B cell (primary cell): ENCODE data around the gene GSTA5. TPM values are rescaled to one million over a fixed set of nuclear protein-coding genes. Genes with fewer than 3 reads are reported as not detected.
"Not testable (repeated sequence)": the region's sequence is repeated elsewhere in the genome, so short reads cannot be mapped to it uniquely, and the experiment has no call there.

Experiments used
- ATAC-seq: fragments of 200-7000 bp; cut with Tn5 transposase; one replicate; pipeline ENCODE4 v1.10.0; 2021; ENCODE audit warnings: low read depth, mild to moderate bottlenecking, moderate number of reproducible peaks, moderate library complexity
- CTCF ChIA-PET: fragments of 350-600 bp; sonication (Branson Sonifier 250); formaldehyde crosslinking; loops from one replicate; lab custom pipeline; 2021; ENCODE audit warnings: antibody characterized with exemption, inconsistent platforms; lab: Charles Lee
- POLR2A ChIA-PET: fragments of 350-600 bp; sonication (Branson Sonifier 250); formaldehyde crosslinking; loops from one replicate; lab custom pipeline; 2021; ENCODE audit warnings: antibody characterized with exemption; lab: Charles Lee
- DNase-seq: peaks from one replicate; pipeline ENCODE4 v3.0.0; 2013
- H2AFZ ChIP-seq: 2 replicates; pipeline ENCODE4 v1.6.1; 2012; ENCODE audit warnings: mild to moderate bottlenecking, low read depth, low read length; ENCODE audit not compliant: insufficient read depth, poor library complexity, severe bottlenecking
- H3K27ac ChIP-seq, 2 donors: 1 replicate in 1 of 2; 2 replicates in 1 of 2; pipeline ENCODE4 v1.5.1; 2012 to 2013; ENCODE audit warnings: low read length in 2 of 2, mild to moderate bottlenecking in 2 of 2, moderate library complexity in 1 of 2
- H3K27me3 ChIP-seq, 4 experiments: fragments of 200-600 bp in 1 of 4; sonication (generic) in 1 of 4; replicated peaks in 1 of 4; 1 replicate in 2 of 4; 2 replicates in 2 of 4; pipeline versions ENCODE4 v1.6.1 to v1.7.0; 2013 to 2016; ENCODE audit warnings: low read length in 3 of 4, mild to moderate bottlenecking in 2 of 4, mixed read lengths in 1 of 4, moderate library complexity in 1 of 4; ENCODE audit not compliant: insufficient read depth in 4 of 4, control insufficient read depth in 3 of 4; ENCODE audit errors: control extremely low read depth in 1 of 4
- H3K36me3 ChIP-seq, 2 experiments: replicated peaks in 1 of 2; 1 replicate in 1 of 2; 2 replicates in 1 of 2; pipeline versions ENCODE4 v1.6.1 to v1.7.1; 2013; ENCODE audit warnings: low read length in 1 of 2; ENCODE audit not compliant: insufficient read depth in 2 of 2, control insufficient read depth in 1 of 2; ENCODE audit errors: control extremely low read depth in 1 of 2, extremely low read depth in 1 of 2
- H3K4me1 ChIP-seq, 2 donors: fragments of 200-600 bp in 1 of 2; sonication (generic) in 1 of 2; 1 replicate in 1 of 2; 2 replicates in 1 of 2; pipeline versions ENCODE4 v1.5.1 to v1.6.1; 2013 to 2017; ENCODE audit warnings: low read length in 2 of 2; ENCODE audit not compliant: control insufficient read depth in 2 of 2, insufficient read depth in 2 of 2
- H3K4me2 ChIP-seq: replicated peaks from 2 replicates; pipeline ENCODE3; 2012; ENCODE audit warnings: mild to moderate bottlenecking, low read depth, low read length; ENCODE audit not compliant: poor library complexity, severe bottlenecking
- H3K4me3 ChIP-seq, 5 experiments: fragments of 200-600 bp in 1 of 5; sonication (generic) in 1 of 5; 1 replicate in 3 of 5; 2 replicates in 2 of 5; pipeline versions ENCODE4 v1.5.1 to v1.7.0; 2011 to 2016; ENCODE audit warnings: low read length in 4 of 5, mild to moderate bottlenecking in 4 of 5, low read depth in 2 of 5, control low read depth in 1 of 5, moderate library complexity in 1 of 5; ENCODE audit not compliant: insufficient read depth in 1 of 5; ENCODE audit errors: control extremely low read depth in 1 of 5, extremely low read depth in 1 of 5
- H3K79me2 ChIP-seq: fragments of 200-600 bp; sonication (generic); one replicate; pipeline ENCODE4 v1.6.0; 2016; ENCODE audit warnings: low read length; ENCODE audit not compliant: control insufficient read depth, insufficient read depth
- H3K9ac ChIP-seq: fragments of 200-600 bp; sonication (generic); 2 replicates; pipeline ENCODE4 v1.6.1; 2017; ENCODE audit warnings: mild to moderate bottlenecking, low read length, moderate library complexity
- H3K9me3 ChIP-seq, 3 donors: one replicate each; pipeline versions ENCODE4 v1.6.1 to v1.7.1; 2013; ENCODE audit warnings: low read length in 2 of 3; ENCODE audit not compliant: control insufficient read depth in 2 of 3, insufficient read depth in 1 of 3; ENCODE audit errors: control extremely low read depth in 1 of 3
- H4K20me1 ChIP-seq: 2 replicates; pipeline ENCODE4 v1.6.0; 2012; ENCODE audit warnings: mild to moderate bottlenecking, low read length; ENCODE audit not compliant: insufficient read depth, control insufficient read depth, poor library complexity, severe bottlenecking
- H3K27ac Mint-ChIP-seq: one replicate; pipeline ENCODE4 v1.8.0; 2021; ENCODE audit warnings: mixed read lengths
- H3K27me3 Mint-ChIP-seq: one replicate; pipeline ENCODE4 v1.8.0; 2021; ENCODE audit warnings: mixed read lengths
- H3K4me1 Mint-ChIP-seq: one replicate; pipeline ENCODE4 v1.8.0; 2021; ENCODE audit warnings: mixed read lengths
- H3K4me3 Mint-ChIP-seq: one replicate; pipeline ENCODE4 v1.8.0; 2021; ENCODE audit warnings: mixed read lengths
- H3K9me3 Mint-ChIP-seq: one replicate; pipeline ENCODE4 v1.8.0; 2022; ENCODE audit warnings: mixed read lengths; ENCODE audit not compliant: insufficient read depth
- CTCF ChIP-seq: fragments of 200-600 bp; IDR thresholded peaks from one replicate; pipeline ENCODE4 v1.8.0; 2022; ENCODE audit warnings: antibody characterized with exemption, mild to moderate bottlenecking
- EZH2 ChIP-seq: IDR thresholded peaks from 2 replicates; pipeline ENCODE4 v1.6.1; 2012; ENCODE audit warnings: borderline replicate concordance, low read depth, mild to moderate bottlenecking, moderate library complexity, low read length; ENCODE audit not compliant: insufficient read depth, poor library complexity, severe bottlenecking
- WGBS: methylation state at CpG from one replicate; pipeline ENCODE4 v1.1.5; 2013; ENCODE audit warnings: missing lambda C conversion rate; ENCODE audit not compliant: insufficient coverage; 5-methylcytosine and 5-hydroxymethylcytosine counted together
- intact Hi-C: fragments of 100-400 bp; cut with micrococcal nuclease; formaldehyde crosslinking; loops from one replicate; pipeline ENCODE4 v1.10.0; 2022
- polyA plus RNA-seq: library from polyadenylated mRNA; depleted of rRNA; stranded (reverse); fragments of >200 nt; gene quantifications from 2 replicates; pipeline ENCODE4 v1.2.3, GENCODE V29; 2012
- total RNA-seq, 2 donors: library from RNA; stranded (reverse); fragments of 120-200 nt in 1 of 2; gene quantifications; 1 replicate in 1 of 2; 2 replicates in 1 of 2; pipeline versions ENCODE4 v1.2.3 to v1.2.4, GENCODE V29; 2013 to 2022

The GSTA5 gene
- total and polyA plus RNA-seq, 2 donors (not counting 1 experiment from before 2014, with no cell fraction given) = not detected

- H2AFZ ChIP-seq = no peak overlapping the region
- no peaks in the 10 kb centered on the region for H3K9me3 ChIP-seq
- peak; percentile 47 for ATAC-seq
- no peaks in the 10 kb centered on the region for H4K20me1 ChIP-seq
- WGBS = 40% methylated on average over 8 of the region's 15 CpGs
- no peak overlapping the region for H3K4me3 Mint-ChIP-seq
- H3K9me3 Mint-ChIP-seq = no peaks in the 10 kb centered on the region
- no peaks in the 10 kb centered on the region for H3K4me1 ChIP-seq
- ChIA-PET CTCF (interaction anchor here (1.4 to 2.0 kb wide), 2 partner anchors 9 to 226 kb away, joined by 3 to 5 read pairs; no protein-coding TSS in a partner anchor), POLR2A (no interaction called here)
- H3K36me3 ChIP-seq = no peaks in the 10 kb centered on the region
- H3K79me2 ChIP-seq = no peaks in the 10 kb centered on the region
- intact Hi-C loops = no loop called here
- H3K9ac ChIP-seq = no peak overlapping the region
- H3K27ac Mint-ChIP-seq = no peak overlapping the region
- DNase-seq = peak; percentile 40
- TF ChIP-seq EZH2 = no peak
- peak; percentile 79 for TF ChIP-seq CTCF
- H3K27me3 ChIP-seq = peaks cover 0 to 6% (median 1%) of the 10 kb centered on the region in 4 experiments
- H3K27ac ChIP-seq = no peak overlapping the region
- H3K4me2 ChIP-seq = no peak overlapping the region
- no peaks in the 10 kb centered on the region for H3K4me1 Mint-ChIP-seq
- H3K27me3 Mint-ChIP-seq = peaks cover 21% of the 10 kb centered on the region
- no peak overlapping the region for H3K4me3 ChIP-seq
Measured at GRCh38 chr6:52815167-52816092, 25.2 kb downstream of the GSTA5 start.

GRCh38 chr6:52814545-52814944, 26.1 kb downstream of the GSTA5 start:
- H3K27me3 ChIP-seq, H2AFZ ChIP-seq, H3K36me3 ChIP-seq, H3K79me2 ChIP-seq, H3K4me1 Mint-ChIP-seq, H3K9me3 ChIP-seq, H3K4me3 ChIP-seq, intact Hi-C loops, H3K4me2 ChIP-seq, H3K4me1 ChIP-seq, DNase-seq, H3K9me3 Mint-ChIP-seq, H3K27ac ChIP-seq, H3K9ac ChIP-seq, POLR2A ChIA-PET, H3K4me3 Mint-ChIP-seq, H4K20me1 ChIP-seq, ATAC-seq, H3K27ac Mint-ChIP-seq: not testable (repeated sequence)
- H3K27me3 Mint-ChIP-seq = peaks cover 24% of the 10 kb centered on the region
- WGBS = 77% methylated on average over 3 of the region's 3 CpGs
- CTCF ChIA-PET = interaction anchor here (2.0 kb wide), 1 partner anchor 8 kb away, joined by 5 read pairs; no protein-coding TSS in a partner anchor

GRCh38 chr6:52809777-52810176, 30.8 kb downstream of the GSTA5 start:
- ATAC-seq, H3K4me2 ChIP-seq, H3K9me3 Mint-ChIP-seq, H3K4me1 ChIP-seq, H3K4me1 Mint-ChIP-seq, intact Hi-C loops, POLR2A ChIA-PET, H3K4me3 ChIP-seq, H3K9me3 ChIP-seq, H4K20me1 ChIP-seq, H3K9ac ChIP-seq, H2AFZ ChIP-seq, H3K79me2 ChIP-seq, H3K4me3 Mint-ChIP-seq, H3K36me3 ChIP-seq, H3K27ac ChIP-seq, H3K27me3 ChIP-seq, H3K27ac Mint-ChIP-seq, CTCF ChIA-PET, DNase-seq: not testable (repeated sequence)
- no CpG with 5 or more reads among the region's 4 CpGs for WGBS
- peaks cover 34% of the 10 kb centered on the region for H3K27me3 Mint-ChIP-seq
